Ovary (tissue), 9 donors: ENCODE results near the gene ABCF3. TPM values are rescaled to one million over a fixed set of nuclear protein-coding genes. Genes with fewer than 3 reads are reported as not detected.

Source experiments
- DNase-seq, 5 donors: peaks; one replicate each; pipeline ENCODE4 v3.0.0-alpha.2; 2019 to 2020
- H3K27ac ChIP-seq, 2 donors: fragments of 200-600 bp; one replicate each; pipeline versions ENCODE4 v1.5.1 to v1.8.0; 2019 to 2022
- H3K27me3 ChIP-seq: fragments of 200-600 bp; one replicate; pipeline ENCODE4 v1.8.0; 2022
- H3K36me3 ChIP-seq: fragments of 200-600 bp; sonication (generic); one replicate; pipeline ENCODE4 v1.5.1; 2019
- H3K4me1 ChIP-seq: one replicate; pipeline ENCODE4 v1.8.1; 2013; ENCODE audit warnings: mild to moderate bottlenecking, moderate library complexity; ENCODE audit not compliant: insufficient read depth
- H3K4me3 ChIP-seq: fragments of 200-600 bp; sonication (generic); one replicate; pipeline ENCODE4 v1.5.1; 2017
- H3K9me3 ChIP-seq, 2 donors: fragments of 200-600 bp in 1 of 2; sonication (generic) in 1 of 2; one replicate each; pipeline versions ENCODE4 v1.5.1 to v1.8.1; 2013 to 2019; ENCODE audit warnings: mild to moderate bottlenecking in 1 of 2, moderate library complexity in 1 of 2
- CTCF ChIP-seq, 3 donors: fragments of 450-650 bp in 2 of 3; fragments of 200-600 bp in 1 of 3; IDR thresholded peaks; one replicate each; pipeline versions ENCODE4 v1.5.1 to v1.8.0; 2016 to 2022; ENCODE audit warnings: antibody characterized with exemption in 3 of 3, mild to moderate bottlenecking in 1 of 3
- EP300 ChIP-seq: sonication (generic); formaldehyde crosslinking; IDR thresholded peaks from one replicate; pipeline ENCODE4 v1.6.1; 2017; ENCODE audit warnings: antibody characterized with exemption
- POLR2A ChIP-seq: fragments of 450-650 bp; IDR thresholded peaks from one replicate; pipeline ENCODE4 v1.6.1; 2017; ENCODE audit warnings: antibody characterized with exemption, mild to moderate bottlenecking, moderate library complexity
- WGBS, 3 donors: extraction: QIAGEN DNeasy Blood & Tissue Kit in 1 of 3; methylation state at CpG; one replicate each; pipeline versions ENCODE4 v1.1.5 to v1.1.7; 2013 to 2017; 5-methylcytosine and 5-hydroxymethylcytosine counted together
- intact Hi-C, 4 donors: fragments of 100-400 bp; cut with DNase I; formaldehyde crosslinking; loops; one replicate each; pipeline versions ENCODE4 v1.11.0 to v1.15.1; 2022 to 2023
- polyA plus RNA-seq, 2 donors: library from polyadenylated mRNA; stranded (reverse); fragments of 200-250 nt in 1 of 2; fragments of 350-450 nt in 1 of 2; fragmentation: Illumina TruSeq in 1 of 2; extraction: RNeasy Lipid Tissue Mini Kit (QIAGEN cat#74804) in 1 of 2; gene quantifications; one replicate each; pipeline ENCODE4 v1.2.3, GENCODE V29; 2013 to 2014
- total RNA-seq, 7 donors: library from RNA; depleted of rRNA in 2 of 7; stranded (reverse); fragments of >200 nt in 2 of 7; fragmentation: NEBNext Ultra II Directional in 3 of 7; extraction: Animal tissue kit (Norgen Biotek cat#: 25700) in 3 of 7; gene quantifications; one replicate each; pipeline versions ENCODE4 v1.1.0 to v1.2.4, GENCODE V29; 2016 to 2023
- donor health status: DM: no; HTN: no; CAD: no; lungs with moderate emphysema.
- donor health status: DM: no; HTN: no; CAD: no.
- donor health status: Bipolar disorder and iron deficiency.
- donor health status: DM: yes; HTN: yes; CAD: no.
- donor health status: DM: no; HTN: no; CAD: no.
- donor health status: DM: yes; HTN: yes; CAD: no.

ABCF3 gene
- total and polyA plus RNA-seq, 9 donors: 30.2 to 82.0 (median 58.2) TPM

DNA sequence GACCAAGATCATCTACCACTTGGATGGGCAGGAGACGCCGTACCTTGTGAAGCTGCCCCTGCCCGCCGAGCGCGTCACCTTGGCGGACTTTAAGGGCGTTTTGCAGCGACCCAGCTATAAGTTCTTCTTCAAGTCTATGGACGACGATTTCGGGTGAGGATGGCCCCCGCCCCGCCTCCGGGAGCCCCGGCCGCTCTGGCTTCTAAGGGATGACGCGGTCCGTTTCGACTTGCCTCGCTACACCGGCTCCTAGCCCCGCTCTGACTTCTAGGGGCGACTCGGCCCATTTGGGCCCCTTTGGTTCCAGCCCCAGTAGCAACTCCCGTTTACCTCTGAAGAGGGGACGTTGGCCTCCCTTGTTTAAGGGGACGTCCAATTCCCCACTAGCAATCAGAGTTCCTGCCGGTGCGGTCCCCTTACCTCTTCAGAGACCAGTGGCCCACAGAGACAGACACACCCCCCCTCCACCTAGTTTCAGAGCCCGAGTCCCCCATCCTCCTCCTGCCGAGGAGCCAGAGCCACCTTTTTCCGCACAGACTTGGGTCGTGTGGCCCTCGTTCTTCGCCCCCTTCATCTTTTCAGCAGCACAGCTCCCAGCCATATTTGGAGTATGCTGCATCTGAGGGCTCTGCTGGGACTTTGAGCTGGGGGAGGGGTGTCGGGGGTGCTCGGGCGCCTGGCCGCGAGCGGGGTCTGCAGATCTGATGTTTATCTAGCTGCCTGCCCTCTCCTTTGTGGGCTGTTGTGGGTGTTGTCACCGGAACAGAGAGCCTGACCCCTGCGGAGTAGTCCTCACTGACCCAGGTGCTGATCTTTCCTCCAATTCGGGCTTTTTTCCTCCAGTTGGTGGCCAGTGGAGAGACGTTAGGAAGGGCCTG is 30.1 kb upstream of the ABCF3 start:
- 1% methylated on average over 44 to 47 of the region's 47 CpGs for WGBS, 3 donors
- H3K4me1 ChIP-seq: peaks cover 8% of the 10 kb centered on the region
- no peaks in the 10 kb centered on the region for H3K36me3 ChIP-seq
- no peaks in the 10 kb centered on the region for H3K9me3 ChIP-seq
- intact Hi-C loops: no loop called here
- TF ChIP-seq CTCF (IDR thresholded peaks at IDR 0.05) (no peak), EP300 (no peak), POLR2A (no peak)
- H3K27me3 ChIP-seq: no peaks in the 10 kb centered on the region
- H3K4me3 ChIP-seq: peak overlapping the region; percentile 76
- peak in 1 of 5 donors; percentile 51 for DNase-seq
- H3K27ac ChIP-seq: peak overlapping the region; percentile 80 to 95

DNA sequence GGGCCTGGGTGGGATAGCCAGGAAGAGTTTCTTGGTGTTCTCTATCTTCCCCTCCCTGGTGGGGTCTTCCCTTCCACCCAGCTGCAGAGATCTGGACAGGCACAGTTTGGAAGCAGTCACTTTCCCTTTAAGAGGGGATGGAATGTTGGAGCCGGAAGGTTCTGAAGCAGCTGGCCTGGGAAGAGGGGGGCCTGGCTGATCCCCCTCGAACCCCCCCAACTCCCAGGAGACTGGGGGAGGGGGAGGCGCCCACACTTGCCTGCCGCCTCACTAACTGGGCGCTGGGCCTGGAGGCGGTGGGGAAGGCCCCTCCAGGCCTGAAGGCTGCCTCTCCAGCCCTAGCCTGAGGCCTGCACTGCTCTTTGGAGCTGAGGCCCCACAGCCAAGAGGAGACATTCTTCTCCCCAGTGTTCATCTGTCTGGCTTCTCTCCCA is 29.5 kb upstream of the ABCF3 start:
- no peak for TF ChIP-seq POLR2A
- TF ChIP-seq CTCF (IDR thresholded peaks at IDR 0.05): no peak
- TF ChIP-seq EP300: no peak
- H3K4me1 ChIP-seq: peaks cover 10% of the 10 kb centered on the region
- H3K36me3 ChIP-seq: no peaks in the 10 kb centered on the region
- peak overlapping the region; percentile 76 for H3K4me3 ChIP-seq
- peak overlapping the region; percentile 80 to 95 for H3K27ac ChIP-seq
- H3K27me3 ChIP-seq: no peaks in the 10 kb centered on the region
- 0 to 2% (median 0%) methylated on average over 6 of the region's 6 CpGs for WGBS, 3 donors
- intact Hi-C loops: no loop called here
- peak; percentile 79 to 89 (median 85) for DNase-seq
- H3K9me3 ChIP-seq: no peaks in the 10 kb centered on the region

DNA sequence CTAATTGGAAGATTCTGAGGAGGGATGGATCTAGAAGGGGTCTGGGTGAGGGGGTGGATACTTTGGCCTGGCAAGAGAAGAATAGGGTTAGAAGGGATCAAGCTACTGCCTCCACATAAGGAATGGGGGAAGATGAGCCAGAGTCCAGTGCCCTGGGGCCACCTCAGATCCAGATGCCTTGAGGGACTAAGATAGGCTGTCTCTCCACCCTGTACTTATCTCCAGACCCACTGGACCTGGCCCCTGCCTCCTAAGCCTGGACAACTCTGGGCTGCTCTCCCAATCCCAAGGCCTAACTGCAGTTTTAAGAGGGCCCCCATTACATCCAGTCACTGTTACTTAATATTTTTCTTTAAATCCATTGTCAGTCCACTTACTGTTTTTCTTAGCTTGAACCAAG is 28.8 kb upstream of the ABCF3 start:
- intact Hi-C loops: no loop called here
- TF ChIP-seq EP300 (no peak), POLR2A (no peak), CTCF (IDR thresholded peaks at IDR 0.05) (no peak)
- DNase-seq: peak in 1 of 5 donors; percentile 29
- Histone ChIP-seq H3K9me3 (no peaks in the 10 kb centered on the region), H3K4me1 (peaks cover 11% of the 10 kb centered on the region), H3K27ac (peak overlapping the region; percentile 19 to 95), H3K36me3 (no peaks in the 10 kb centered on the region), H3K4me3 (peak overlapping the region; percentile 76), H3K27me3 (no peaks in the 10 kb centered on the region)

GRCh38 chr3:184158404-184158803 is 27.6 kb upstream of the ABCF3 start:
- Histone ChIP-seq H3K36me3 (no peaks in the 10 kb centered on the region), H3K9me3 (no peaks in the 10 kb centered on the region), H3K27ac (no peak overlapping the region), H3K4me3 (no peak overlapping the region), H3K4me1 (peaks cover 11% of the 10 kb centered on the region), H3K27me3 (no peaks in the 10 kb centered on the region)
- no peak for TF ChIP-seq POLR2A
- TF ChIP-seq CTCF (IDR thresholded peaks at IDR 0.05): no peak
- TF ChIP-seq EP300: no peak
- intact Hi-C loops: no loop called here
- WGBS, 3 donors: 70 to 71% (median 71%) methylated on average over 4 of the region's 4 CpGs
- peak in 1 of 5 donors; percentile 21 for DNase-seq
